HAP-1 (cell line): Measurements from ENCODE around the gene HECA.
"Not testable (repeated sequence)": the region's sequence is repeated elsewhere in the genome, so short reads cannot be mapped to it uniquely, and the experiment has no call there.

Source experiments
- DNase-seq, 2 experiments: peaks; one replicate each; pipeline ENCODE4 v3.0.0-alpha.2; 2016 to 2020; ENCODE audit warnings: low spot score in 2 of 2
- H3K27me3 ChIP-seq: fragments of 250-450 bp; sonication (Bioruptor Pico); 2 replicates; pipeline ENCODE4 v1.5.1; 2020; ENCODE audit warnings: low read depth, mild to moderate bottlenecking, moderate library complexity
- H3K36me3 ChIP-seq: fragments of 250-450 bp; sonication (Bioruptor Pico); replicated peaks from 2 replicates; pipeline ENCODE4 v1.5.1; 2020; ENCODE audit warnings: mild to moderate bottlenecking
- H3K4me1 ChIP-seq: fragments of 250-450 bp; sonication (Bioruptor Pico); 2 replicates; pipeline ENCODE4 v1.5.1; 2020; ENCODE audit warnings: mild to moderate bottlenecking
- H3K4me3 ChIP-seq: fragments of 250-450 bp; sonication (Bioruptor Pico); 2 replicates; pipeline ENCODE4 v1.5.1; 2020; ENCODE audit warnings: mild to moderate bottlenecking, moderate library complexity
- H3K9me3 ChIP-seq: fragments of 250-450 bp; sonication (Bioruptor Pico); 2 replicates; pipeline ENCODE4 v1.5.1; 2020; ENCODE audit warnings: mild to moderate bottlenecking, moderate library complexity
- in situ Hi-C: fragments of 300-500 bp; cut with MboI; formaldehyde crosslinking; loops from 3 replicates; pipeline ENCODE4 v1.14.3; 2020; ENCODE audit warnings: low sequenced_read_pairs, inconsistent platforms, mixed read lengths

HECA gene

DNA sequence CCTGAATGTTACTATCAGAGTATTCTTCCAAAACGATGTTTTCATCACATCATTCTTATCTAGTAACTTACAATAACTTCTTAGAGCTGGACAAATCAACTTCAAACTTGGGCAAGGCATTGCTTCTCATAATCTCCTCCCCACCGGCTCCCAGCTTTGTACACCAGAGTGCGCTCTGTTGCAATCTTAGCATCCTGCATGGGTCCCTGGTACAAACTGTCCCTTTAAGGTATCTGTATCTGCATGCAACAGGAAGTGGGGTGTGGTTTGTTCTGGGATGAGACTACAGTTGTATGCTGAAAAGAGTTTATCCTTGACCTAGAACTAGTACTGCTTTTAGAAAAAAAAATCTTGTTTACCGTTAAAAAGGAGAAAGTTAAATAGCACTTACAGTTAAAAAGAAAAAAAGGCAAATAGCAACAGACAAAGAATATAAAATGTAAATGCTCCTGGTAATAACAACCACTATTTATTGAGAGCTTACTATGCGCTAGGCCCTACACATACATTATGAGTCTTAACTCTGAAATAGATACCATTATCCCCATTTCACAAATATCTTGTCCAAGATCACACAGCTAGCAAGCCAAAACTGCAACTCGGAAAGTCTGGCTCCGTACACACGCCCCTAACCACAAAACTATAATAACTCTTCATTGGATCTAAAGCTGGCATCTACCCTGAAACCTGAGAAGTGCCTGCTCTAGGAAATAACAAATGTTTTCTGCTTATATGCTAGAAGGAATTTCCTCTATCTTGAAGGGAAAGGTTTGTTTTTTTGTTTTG is 9.8 kb upstream of the HECA start:
- Histone ChIP-seq H3K4me3 (no peak overlapping the region), H3K27me3 (0 out of 2 replicates have a peak, but pooled peaks cover 2% of the 10 kb centered on the region), H3K9me3 (peaks cover 2% of the 10 kb centered on the region; the same call in 1 of the 2 replicates), H3K4me1 (no peaks in the 10 kb centered on the region), H3K36me3 (no peaks in the 10 kb centered on the region)
- in situ Hi-C loops, result no loop called here
- peak; percentile 65 to 70 for DNase-seq

- Histone ChIP-seq H3K4me1 (no peaks in the 10 kb centered on the region), H3K36me3 (no peaks in the 10 kb centered on the region), H3K4me3 (no peak overlapping the region), H3K9me3 (no peaks in the 10 kb centered on the region), H3K27me3 (0 out of 2 replicates have a peak, but pooled peaks cover 2% of the 10 kb centered on the region)
- in situ Hi-C loops, result no loop called here
- no peak for DNase-seq
Measured at GRCh38 chr6:139126255-139126654, 8.6 kb upstream of the HECA start.

DNA sequence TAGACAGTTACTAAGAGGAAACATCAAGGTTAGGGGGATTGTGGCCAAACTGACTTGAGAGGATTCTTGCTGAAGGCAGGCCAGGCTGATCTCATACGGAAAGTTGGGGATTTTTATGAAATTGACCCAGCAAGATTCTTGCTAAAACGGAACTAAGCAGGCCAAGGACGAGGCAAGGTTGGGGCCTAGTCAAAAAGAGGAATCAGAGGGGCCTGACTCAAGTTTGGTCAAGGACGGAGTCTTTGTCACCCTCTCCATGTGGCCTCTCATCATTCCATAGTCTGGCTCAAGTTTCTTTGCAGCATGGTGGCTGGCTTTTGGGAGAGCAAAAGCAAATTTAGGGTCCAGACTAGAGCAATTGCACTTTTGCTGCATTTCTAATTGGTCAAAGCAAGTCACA is 7.9 kb upstream of the HECA start:
- DNase-seq, result no peak
- Histone ChIP-seq H3K36me3 (no peaks in the 10 kb centered on the region), H3K9me3 (no peaks in the 10 kb centered on the region), H3K27me3 (0 out of 2 replicates have a peak, but pooled peaks cover 2% of the 10 kb centered on the region), H3K4me1 (no peaks in the 10 kb centered on the region), H3K4me3 (no peak overlapping the region)
- in situ Hi-C loops, result no loop called here

DNA sequence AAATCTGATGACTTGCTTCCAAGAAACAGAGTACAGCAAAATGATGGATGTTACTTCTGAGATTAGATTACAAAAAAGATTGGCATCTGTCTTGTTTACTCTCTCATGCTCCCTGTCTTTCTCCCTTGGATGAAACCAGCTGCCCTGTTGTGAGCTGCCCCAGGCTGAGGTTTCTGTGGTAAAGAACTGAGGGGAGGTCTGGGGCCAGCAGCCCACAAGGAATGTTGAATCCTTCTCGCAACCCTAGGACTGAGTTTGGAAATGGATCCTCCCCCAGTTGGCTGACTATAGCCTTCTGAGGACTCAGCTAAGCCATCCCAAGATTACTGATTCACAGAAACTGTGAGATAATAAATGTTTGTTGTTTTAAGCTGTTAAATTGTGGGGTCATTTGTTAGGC is 5.6 kb upstream of the HECA start:
- Histone ChIP-seq H3K4me1 (no peaks in the 10 kb centered on the region), H3K9me3 (no peaks in the 10 kb centered on the region), H3K36me3 (no peaks in the 10 kb centered on the region), H3K27me3 (0 out of 2 replicates have a peak, but pooled peaks cover 2% of the 10 kb centered on the region), H3K4me3 (no peak overlapping the region)
- no peak for DNase-seq
- in situ Hi-C loops, result no loop called here

- Histone ChIP-seq H3K36me3 (no peaks in the 10 kb centered on the region), H3K9me3 (no peaks in the 10 kb centered on the region), H3K4me3 (no peak overlapping the region), H3K4me1 (peaks cover 2% of the 10 kb centered on the region), H3K27me3 (no peaks in the 10 kb centered on the region)
- in situ Hi-C loops, result no loop called here
- no peak for DNase-seq
Measured at GRCh38 chr6:139131736-139132280, 3.1 kb upstream of the HECA start.

DNA sequence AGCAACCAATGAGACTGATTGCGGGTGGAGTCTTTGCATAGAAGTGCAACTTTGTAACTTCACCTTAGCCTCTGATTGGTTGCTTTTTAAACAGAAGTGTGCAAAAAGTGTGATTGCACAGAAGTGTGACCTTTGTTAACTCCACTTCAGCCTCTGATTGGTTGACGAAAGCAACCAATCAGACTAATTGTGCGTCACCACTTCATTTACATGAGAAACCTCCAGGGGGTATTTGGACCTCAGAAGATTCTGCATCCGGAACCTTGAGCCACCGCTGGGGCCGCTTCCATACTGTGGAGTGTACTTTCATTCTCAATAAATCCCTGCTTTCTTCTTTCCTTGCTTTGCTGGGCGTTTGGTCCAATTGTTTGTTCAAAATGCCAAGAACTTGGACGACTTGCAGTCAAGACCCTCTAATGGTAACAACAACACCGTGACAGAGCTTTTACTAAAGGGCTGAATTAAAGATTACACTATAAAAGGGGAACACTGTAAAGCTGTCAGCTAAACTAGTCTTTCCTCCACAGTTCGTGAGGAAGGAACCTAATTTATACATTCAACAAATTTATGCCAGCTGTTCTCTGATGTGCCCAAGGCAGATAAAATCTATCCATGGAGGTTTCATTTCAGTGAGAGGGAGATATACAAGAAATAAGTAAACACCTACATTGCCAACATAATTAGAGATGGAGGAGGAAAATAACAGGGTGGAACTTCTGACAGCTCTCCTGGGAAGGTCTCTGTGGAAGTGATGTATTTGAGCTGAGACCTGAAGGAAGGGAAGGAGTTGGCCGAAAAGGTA is 1.4 kb upstream of the HECA start:
- DNase-seq, result no peak
- peaks cover 7% of the 10 kb centered on the region for H3K4me1 ChIP-seq
- H3K9me3 ChIP-seq, result no peaks in the 10 kb centered on the region
- in situ Hi-C loops, result no loop called here
- H3K36me3 ChIP-seq, result no peaks in the 10 kb centered on the region
- H3K27me3 ChIP-seq, result no peaks in the 10 kb centered on the region
- H3K4me3 ChIP-seq, result no peak overlapping the region

DNA sequence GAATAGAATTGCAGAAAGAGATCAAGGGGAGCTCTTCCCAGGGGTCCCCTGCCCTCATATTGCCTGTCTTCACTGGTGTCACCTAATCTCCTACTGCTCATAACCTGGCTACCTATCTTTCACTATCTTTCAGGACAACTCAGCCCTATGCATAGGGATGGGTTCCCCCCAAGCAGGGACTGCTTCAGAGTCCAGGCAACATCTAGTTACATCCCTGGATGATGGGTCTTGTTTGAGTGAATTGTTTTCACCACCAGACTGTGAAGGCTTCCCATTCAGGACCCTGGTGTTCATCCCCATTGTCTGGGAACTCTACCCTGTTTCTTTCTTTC is 850 bp upstream of the HECA start:
- H3K4me3 ChIP-seq, result no peak overlapping the region
- no peaks in the 10 kb centered on the region; the same call in 1 of the 2 replicates for H3K9me3 ChIP-seq
- H3K27me3 ChIP-seq, result no peaks in the 10 kb centered on the region
- peaks cover 7% of the 10 kb centered on the region for H3K4me1 ChIP-seq
- H3K36me3 ChIP-seq, result no peaks in the 10 kb centered on the region
- in situ Hi-C loops, result no loop called here
- DNase-seq, result no peak

DNA sequence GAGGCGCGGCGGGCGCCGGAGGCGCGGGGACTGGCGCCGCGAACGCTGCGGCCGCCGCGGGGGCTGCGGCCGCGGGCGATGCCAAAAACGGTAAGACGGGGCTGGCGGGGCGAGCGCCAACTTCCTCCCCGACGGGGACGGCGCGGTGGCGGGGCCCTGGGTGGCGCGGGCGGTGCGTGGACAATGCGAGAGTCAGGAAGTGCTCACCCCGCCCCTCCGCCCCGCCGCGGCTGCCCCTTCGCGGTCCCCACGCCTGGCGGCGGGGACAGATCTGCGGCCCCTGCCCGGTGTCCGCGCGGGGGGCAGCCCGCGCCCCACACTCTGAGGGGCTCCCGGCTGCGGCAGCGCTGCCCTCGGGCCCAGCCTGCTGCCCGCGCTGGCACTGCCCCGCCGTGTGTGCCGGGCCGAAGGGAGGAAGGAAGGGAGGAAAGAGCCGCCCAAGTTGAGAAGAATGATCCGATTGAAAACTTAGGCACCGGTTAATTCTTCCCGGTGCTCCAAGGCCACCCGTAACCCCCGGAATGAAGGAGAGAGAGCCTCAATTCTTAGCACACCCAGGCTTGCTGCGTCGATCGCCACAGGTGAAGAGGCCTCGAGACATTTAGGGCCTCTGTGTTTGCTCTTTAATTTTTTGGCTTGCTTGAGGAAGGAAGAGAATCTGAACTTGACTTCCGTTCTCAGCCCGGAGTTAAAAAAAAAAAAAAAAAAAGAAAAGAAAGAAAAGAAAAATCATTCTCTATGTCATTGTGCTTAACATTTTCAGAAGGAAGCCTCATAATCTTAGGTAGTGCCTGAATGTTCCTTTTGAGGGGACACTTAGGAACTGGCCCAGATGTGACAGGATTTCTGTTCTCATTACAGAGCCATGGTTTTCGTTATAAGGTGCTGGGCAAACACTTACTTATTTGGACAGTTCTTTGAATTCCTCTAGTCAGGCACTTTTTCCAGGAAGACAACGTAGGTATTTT is 982 bp downstream of the HECA start:
- Histone ChIP-seq H3K9me3 (no peaks in the 10 kb centered on the region; the same call in none of the 2 replicates), H3K27me3 (no peaks in the 10 kb centered on the region), H3K36me3 (no peaks in the 10 kb centered on the region), H3K4me1 (peaks cover 7% of the 10 kb centered on the region), H3K4me3 (peak overlapping the region; percentile 58)
- peak in 1 of 2 experiments; percentile 58 for DNase-seq
- in situ Hi-C loops, result no loop called here

DNA sequence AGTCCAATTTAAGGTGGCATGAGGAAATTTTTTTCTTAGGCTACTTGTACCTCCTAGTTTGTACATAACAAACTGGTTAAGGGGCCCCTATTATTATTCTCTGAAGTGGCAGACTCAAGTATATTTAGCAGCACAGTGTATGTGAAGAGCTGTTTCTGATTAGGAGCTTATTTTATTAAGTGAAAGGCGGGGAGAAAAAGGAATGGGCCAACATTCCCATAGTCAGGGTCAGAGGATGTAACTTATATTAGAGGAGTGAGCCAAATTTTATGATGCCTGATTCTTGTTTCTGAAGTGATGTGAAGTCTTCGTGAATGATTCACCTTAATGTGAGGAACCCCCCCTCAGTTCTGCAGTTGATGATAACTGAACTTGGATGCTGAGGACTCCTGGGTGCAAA is 2.8 kb downstream of the HECA start:
- in situ Hi-C loops, result no loop called here
- Histone ChIP-seq H3K4me1 (peaks cover 7% of the 10 kb centered on the region), H3K36me3 (no peaks in the 10 kb centered on the region), H3K27me3 (no peaks in the 10 kb centered on the region), H3K9me3 (no peaks in the 10 kb centered on the region; the same call in none of the 2 replicates), H3K4me3 (no peak overlapping the region)
- DNase-seq, result no peak

DNA sequence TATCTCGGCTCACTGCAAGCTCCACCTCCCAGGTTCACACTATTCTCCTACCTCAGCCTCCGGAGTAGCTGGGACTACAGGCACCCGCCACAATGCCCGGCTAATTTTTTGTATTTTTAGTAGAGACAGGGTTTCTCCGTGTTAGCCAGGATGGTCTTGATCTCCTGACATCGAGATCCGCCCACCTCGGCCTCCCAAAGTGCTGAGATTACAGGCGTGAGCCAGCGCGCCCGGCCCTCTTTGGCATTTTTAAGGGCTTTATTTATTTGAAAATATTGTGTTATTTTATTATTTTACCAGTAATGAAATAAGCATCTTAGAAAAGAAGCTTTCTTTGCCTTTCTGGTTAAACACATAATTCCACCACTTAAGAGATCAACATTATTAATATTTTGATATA is 6.0 kb downstream of the HECA start:
- DNase-seq, H3K9me3 ChIP-seq, H3K4me1 ChIP-seq, H3K36me3 ChIP-seq, H3K27me3 ChIP-seq, H3K4me3 ChIP-seq, in situ Hi-C loops: not testable (repeated sequence)

DNA sequence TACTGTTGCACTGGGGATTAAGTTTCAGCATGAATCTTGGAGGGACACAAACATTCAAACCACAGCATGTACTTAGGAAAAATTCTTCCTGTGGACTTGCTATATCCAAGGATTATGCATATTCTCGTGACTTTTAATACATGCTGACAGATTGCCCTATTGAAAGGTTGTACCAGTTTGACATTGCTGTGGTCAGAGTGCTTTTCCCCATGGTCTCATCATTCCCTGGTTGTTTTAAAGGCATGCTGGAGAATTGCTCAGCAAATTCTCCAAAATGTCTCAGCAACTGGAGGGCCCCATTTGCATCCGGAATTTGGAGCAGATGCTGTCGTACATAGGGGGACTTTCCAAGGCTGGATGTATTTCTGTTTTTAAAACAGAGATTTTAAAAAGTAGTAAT is 7.4 kb downstream of the HECA start:
- H3K27me3 ChIP-seq, result no peaks in the 10 kb centered on the region
- no peaks in the 10 kb centered on the region for H3K36me3 ChIP-seq
- DNase-seq, result peak in 1 of 2 experiments; percentile 32
- peaks cover under 1% of the 10 kb centered on the region for H3K4me1 ChIP-seq
- in situ Hi-C loops, result no loop called here
- no peak overlapping the region for H3K4me3 ChIP-seq
- H3K9me3 ChIP-seq, result no peaks in the 10 kb centered on the region; the same call in none of the 2 replicates

- Histone ChIP-seq H3K36me3 (no peaks in the 10 kb centered on the region), H3K4me3 (no peak overlapping the region), H3K27me3 (no peaks in the 10 kb centered on the region), H3K9me3 (no peaks in the 10 kb centered on the region; the same call in none of the 2 replicates), H3K4me1 (no peaks in the 10 kb centered on the region)
- in situ Hi-C loops, result no loop called here
- no peak for DNase-seq
Measured at GRCh38 chr6:139143111-139143510, 8.2 kb downstream of the HECA start.

GRCh38 chr6:139144490-139145085 is 9.7 kb downstream of the HECA start:
- no peaks in the 10 kb centered on the region for H3K36me3 ChIP-seq
- no peak overlapping the region for H3K4me3 ChIP-seq
- no peaks in the 10 kb centered on the region; the same call in 1 of the 2 replicates for H3K9me3 ChIP-seq
- no peaks in the 10 kb centered on the region for H3K4me1 ChIP-seq
- no peak for DNase-seq
- no peaks in the 10 kb centered on the region for H3K27me3 ChIP-seq
- in situ Hi-C loops, result no loop called here
